ENCODE results near the gene LGALS3BP. TPM values are rescaled to one million over a fixed set of nuclear protein-coding genes. Genes with fewer than 3 reads are reported as not detected.
A peak's percentile ranks its signal among the peaks of the same experiment; 100 is the strongest.

Gene LGALS3BP
- total RNA-seq, 6 donors from 2014 or later = 257 to 1,111 (median 533) TPM

DNA sequence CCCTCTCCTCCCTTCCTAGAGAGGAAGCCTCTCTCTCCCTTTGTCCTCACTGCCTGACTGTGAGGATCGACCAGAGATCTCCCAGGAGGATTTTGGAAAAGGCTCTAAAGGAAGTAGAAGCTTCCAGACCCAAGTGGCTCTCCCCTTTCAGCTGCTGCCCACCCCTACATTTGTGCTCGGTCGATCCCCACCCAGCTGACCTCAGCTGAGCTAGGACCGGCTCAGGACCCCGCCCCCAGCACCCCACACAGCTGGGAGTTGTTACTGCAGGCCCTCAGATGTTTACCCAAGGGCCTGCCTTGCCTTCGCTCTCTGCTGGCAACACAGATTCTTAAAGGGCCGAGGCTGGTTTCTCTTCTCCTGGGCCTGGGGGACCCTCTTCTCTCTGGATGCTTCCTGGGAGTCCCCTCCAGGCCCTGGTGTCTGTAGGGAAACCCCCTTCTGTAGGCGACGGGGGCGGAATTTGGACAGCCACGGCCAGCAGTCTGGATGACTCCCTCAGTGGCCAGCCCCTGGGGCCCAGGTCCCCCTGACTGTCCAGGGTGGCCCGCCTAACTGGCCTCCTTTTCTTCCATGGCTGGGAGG, 27.7 kb downstream of the LGALS3BP start:
- Histone ChIP-seq H3K9me3 (peaks cover 8 to 19% (median 10%) of the 10 kb centered on the region in 4 donors), H3K36me3 (no peaks in the 10 kb centered on the region), H3K27me3 (no peaks in the 10 kb centered on the region), H3K4me3 (no peak overlapping the region), H3K4me1 (peaks cover 0 to 4% (median 0%) of the 10 kb centered on the region in 4 donors), H3K27ac (peak overlapping the region in 1 of 4 donors; percentile 19)
- WGBS, 2 donors = 24 to 65% methylated on average over 6 to 12 of the region's 12 CpGs
- ATAC-seq (ENCODE audit: low FRiP score in 2 of 2) (peak in 1 of 2 donors; percentile 26), DNase-seq (no peak)
- TF ChIP-seq, protein P1, sequence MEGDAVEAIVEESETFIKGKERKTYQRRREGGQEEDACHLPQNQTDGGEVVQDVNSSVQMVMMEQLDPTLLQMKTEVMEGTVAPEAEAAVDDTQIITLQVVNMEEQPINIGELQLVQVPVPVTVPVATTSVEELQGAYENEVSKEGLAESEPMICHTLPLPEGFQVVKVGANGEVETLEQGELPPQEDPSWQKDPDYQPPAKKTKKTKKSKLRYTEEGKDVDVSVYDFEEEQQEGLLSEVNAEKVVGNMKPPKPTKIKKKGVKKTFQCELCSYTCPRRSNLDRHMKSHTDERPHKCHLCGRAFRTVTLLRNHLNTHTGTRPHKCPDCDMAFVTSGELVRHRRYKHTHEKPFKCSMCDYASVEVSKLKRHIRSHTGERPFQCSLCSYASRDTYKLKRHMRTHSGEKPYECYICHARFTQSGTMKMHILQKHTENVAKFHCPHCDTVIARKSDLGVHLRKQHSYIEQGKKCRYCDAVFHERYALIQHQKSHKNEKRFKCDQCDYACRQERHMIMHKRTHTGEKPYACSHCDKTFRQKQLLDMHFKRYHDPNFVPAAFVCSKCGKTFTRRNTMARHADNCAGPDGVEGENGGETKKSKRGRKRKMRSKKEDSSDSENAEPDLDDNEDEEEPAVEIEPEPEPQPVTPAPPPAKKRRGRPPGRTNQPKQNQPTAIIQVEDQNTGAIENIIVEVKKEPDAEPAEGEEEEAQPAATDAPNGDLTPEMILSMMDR (IDR thresholded peaks at IDR 0.05) = no peak
- TF ChIP-seq POLR2AphosphoS5 (IDR thresholded peaks at IDR 0.05) = no peak
- TF ChIP-seq EP300 (IDR thresholded peaks at IDR 0.05) = no peak
- TF ChIP-seq POLR2A (IDR thresholded peaks at IDR 0.05) = no peak

DNA sequence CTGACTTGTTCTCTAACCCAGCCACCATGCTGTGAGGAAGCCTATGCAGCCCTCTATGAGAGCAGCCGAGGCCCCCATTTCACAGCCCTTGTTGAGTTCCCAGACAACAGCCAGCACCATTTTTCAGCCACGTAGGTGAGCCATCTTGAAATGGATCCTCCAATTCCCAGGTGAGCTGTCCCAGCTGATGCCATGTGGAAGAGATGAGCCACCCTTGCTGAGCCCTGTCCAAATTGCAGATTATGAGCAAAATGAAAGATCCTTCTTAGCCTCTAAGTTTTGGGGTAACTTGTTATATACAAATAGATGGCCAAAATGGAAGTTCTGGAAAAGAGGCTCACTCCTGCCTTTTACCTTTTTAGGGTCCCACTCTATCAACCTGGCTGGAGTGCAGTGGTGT, 28.9 kb downstream of the LGALS3BP start:
- no peak for DNase-seq
- peaks cover 8 to 19% (median 10%) of the 10 kb centered on the region in 4 donors for H3K9me3 ChIP-seq
- no peak overlapping the region for H3K27ac ChIP-seq
- H3K27me3 ChIP-seq = no peaks in the 10 kb centered on the region
- H3K4me1 ChIP-seq = peaks cover 0 to 4% (median 0%) of the 10 kb centered on the region in 4 donors
- 83% methylated on average over 2 of the region's 2 CpGs; no CpG with 5 or more reads in 1 of the 2 donors for WGBS, 2 donors
- H3K4me3 ChIP-seq = no peak overlapping the region
- no peak for ATAC-seq (ENCODE audit: low FRiP score in 2 of 2)
- H3K36me3 ChIP-seq = no peaks in the 10 kb centered on the region
- no peak for TF ChIP-seq EP300 (IDR thresholded peaks at IDR 0.05)
- TF ChIP-seq, protein P1 (IDR thresholded peaks at IDR 0.05) = no peak
- no peak for TF ChIP-seq POLR2AphosphoS5 (IDR thresholded peaks at IDR 0.05)
- no peak for TF ChIP-seq POLR2A (IDR thresholded peaks at IDR 0.05)

DNA sequence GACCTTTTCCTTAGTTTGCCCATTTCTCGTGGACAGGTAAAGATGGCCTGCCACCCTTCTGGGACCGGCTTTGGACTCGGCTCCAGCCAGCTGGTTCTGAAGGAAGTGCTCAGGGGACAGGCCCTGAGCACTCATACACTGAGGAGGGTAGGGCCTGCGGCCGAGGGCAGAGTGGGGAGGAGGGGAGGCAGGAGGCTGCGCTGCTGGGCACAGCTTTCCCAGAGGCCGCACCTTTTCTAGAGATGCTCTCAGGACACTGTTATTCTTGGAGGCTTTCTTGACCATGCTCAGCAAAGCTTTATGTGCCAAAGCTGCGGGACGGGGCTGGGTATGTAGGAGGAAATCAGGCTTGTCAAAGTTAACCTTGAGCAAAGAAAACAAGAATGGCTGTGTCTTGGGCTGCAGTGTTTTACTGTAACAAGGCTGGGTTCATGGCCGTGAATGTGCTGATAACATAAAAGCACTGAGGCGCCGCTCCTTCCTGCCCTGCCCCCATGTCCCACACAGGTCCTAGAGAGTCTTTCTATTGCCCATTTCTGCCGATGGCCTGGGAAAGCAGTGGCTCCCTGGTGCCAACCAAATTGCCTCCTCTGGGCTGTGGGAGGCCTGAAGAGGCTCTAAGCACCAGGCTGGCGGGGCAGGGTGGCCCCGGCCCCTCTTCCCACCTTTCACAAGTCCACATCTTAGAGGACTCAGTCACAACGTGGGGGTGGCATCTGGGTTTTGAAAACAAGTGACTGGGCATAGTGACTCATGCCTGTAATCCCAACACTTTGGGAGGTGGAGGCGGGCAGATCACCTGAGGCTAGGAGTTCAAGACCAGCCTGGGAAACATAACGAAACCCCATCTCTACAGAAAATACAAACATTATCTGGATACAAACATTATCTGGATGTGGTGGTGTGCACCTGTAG, 32.2 kb downstream of the LGALS3BP start:
- H3K36me3 ChIP-seq = no peaks in the 10 kb centered on the region
- DNase-seq = no peak
- H3K27ac ChIP-seq = no peak overlapping the region
- no peaks in the 10 kb centered on the region for H3K27me3 ChIP-seq
- H3K9me3 ChIP-seq = peaks cover 8 to 19% (median 10%) of the 10 kb centered on the region in 4 donors
- TF ChIP-seq EP300 (IDR thresholded peaks at IDR 0.05) (no peak), POLR2A (IDR thresholded peaks at IDR 0.05) (no peak), POLR2AphosphoS5 (IDR thresholded peaks at IDR 0.05) (no peak)
- TF ChIP-seq, protein P1 (IDR thresholded peaks at IDR 0.05) = no peak
- no peak overlapping the region for H3K4me3 ChIP-seq
- WGBS, 2 donors = 61 to 63% methylated on average over 18 of the region's 18 CpGs
- H3K4me1 ChIP-seq = peaks cover 0 to 4% (median 0%) of the 10 kb centered on the region in 4 donors
- peak in 1 of 2 donors; percentile 40 for ATAC-seq (ENCODE audit: low FRiP score in 2 of 2)

DNA sequence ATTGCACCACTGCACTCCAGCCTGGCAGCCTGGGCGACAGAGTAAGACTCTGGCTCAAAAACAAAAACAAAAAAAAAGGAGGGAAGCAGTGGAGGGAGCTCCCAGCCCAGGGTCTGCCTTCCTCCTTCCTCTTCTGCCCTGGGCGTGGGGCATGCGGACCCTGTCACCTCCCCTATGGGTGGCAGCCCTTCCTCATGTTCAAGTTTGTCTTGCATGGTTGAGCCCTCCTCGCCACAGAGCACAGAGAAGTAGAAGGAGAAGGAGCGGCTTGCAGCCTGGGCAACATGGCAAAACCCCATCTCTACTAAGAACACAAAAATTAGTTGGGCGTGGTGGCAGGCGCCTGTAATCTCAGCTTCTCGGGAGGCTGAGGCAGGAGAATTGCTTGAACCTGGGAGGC, 33.1 kb downstream of the LGALS3BP start:
- ATAC-seq (ENCODE audit: low FRiP score in 2 of 2) (no peak), DNase-seq (no peak)
- no peak overlapping the region for H3K4me3 ChIP-seq
- no peaks in the 10 kb centered on the region for H3K36me3 ChIP-seq
- H3K4me1 ChIP-seq = no peaks in the 10 kb centered on the region
- WGBS, 2 donors = 76 to 81% methylated on average over 8 of the region's 8 CpGs
- no peak overlapping the region for H3K27ac ChIP-seq
- no peaks in the 10 kb centered on the region for H3K27me3 ChIP-seq
- TF ChIP-seq, protein P1 (IDR thresholded peaks at IDR 0.05) = no peak
- TF ChIP-seq EP300 (IDR thresholded peaks at IDR 0.05) = no peak
- no peak for TF ChIP-seq POLR2AphosphoS5 (IDR thresholded peaks at IDR 0.05)
- no peak for TF ChIP-seq POLR2A (IDR thresholded peaks at IDR 0.05)
- H3K9me3 ChIP-seq = peaks cover 8 to 19% (median 9%) of the 10 kb centered on the region in 4 donors
